ENCODE data around the gene SOX6.

The SOX6 gene

GRCh38 chr11:15977116-15977515 lies 379.2 kb downstream of the SOX6 start:
- Histone ChIP-seq H3K36me3 (ENCODE audit: control insufficient read depth, insufficient read depth, low read length) (no peaks in the 10 kb centered on the region), H3K27me3 (replicated peaks; ENCODE audit: control insufficient read depth, insufficient read depth, low read length) (no peaks in the 10 kb centered on the region), H3K4me3 (replicated peaks; ENCODE audit: low read depth, low read length) (no peak overlapping the region)
- no peak for DNase-seq (ENCODE audit: extremely low read depth, insufficient read length)
- TF ChIP-seq, protein P1, sequence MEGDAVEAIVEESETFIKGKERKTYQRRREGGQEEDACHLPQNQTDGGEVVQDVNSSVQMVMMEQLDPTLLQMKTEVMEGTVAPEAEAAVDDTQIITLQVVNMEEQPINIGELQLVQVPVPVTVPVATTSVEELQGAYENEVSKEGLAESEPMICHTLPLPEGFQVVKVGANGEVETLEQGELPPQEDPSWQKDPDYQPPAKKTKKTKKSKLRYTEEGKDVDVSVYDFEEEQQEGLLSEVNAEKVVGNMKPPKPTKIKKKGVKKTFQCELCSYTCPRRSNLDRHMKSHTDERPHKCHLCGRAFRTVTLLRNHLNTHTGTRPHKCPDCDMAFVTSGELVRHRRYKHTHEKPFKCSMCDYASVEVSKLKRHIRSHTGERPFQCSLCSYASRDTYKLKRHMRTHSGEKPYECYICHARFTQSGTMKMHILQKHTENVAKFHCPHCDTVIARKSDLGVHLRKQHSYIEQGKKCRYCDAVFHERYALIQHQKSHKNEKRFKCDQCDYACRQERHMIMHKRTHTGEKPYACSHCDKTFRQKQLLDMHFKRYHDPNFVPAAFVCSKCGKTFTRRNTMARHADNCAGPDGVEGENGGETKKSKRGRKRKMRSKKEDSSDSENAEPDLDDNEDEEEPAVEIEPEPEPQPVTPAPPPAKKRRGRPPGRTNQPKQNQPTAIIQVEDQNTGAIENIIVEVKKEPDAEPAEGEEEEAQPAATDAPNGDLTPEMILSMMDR (IDR thresholded peaks at IDR 0.05; ENCODE audit: insufficient read depth, low read length, poor library complexity, severe bottlenecking): no peak

DNA sequence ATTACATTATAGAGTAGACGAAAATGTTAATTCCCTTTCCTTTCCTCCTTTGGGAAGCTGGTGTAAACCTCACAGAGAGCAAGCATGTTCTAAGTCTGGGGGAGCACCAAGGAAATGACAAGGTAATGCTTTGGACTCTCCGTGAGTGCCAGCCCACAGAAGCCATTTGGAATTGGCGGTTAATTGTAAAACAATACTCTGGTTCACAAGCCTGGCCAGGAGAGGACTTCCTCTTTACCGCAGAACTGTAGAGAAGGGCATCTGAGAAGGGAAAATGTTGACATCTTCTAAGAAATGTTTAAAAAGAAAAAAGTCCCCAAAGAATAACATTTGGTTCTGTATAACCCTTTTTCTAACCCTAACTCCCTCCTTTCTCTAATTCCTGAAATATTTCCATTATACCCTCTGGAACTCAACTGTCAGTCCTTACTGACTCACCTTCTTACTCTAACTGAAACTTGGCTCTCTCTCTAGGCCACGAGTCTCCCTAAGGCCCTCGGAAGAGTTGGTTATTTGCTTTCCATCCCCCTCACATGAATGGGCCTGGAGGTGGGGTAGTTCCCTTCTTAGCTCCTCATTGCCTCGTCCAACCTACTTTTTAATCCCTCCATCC lies 379.8 kb downstream of the SOX6 start:
- TF ChIP-seq, protein P1 (IDR thresholded peaks at IDR 0.05; ENCODE audit: insufficient read depth, low read length, poor library complexity, severe bottlenecking): no peak
- no peaks in the 10 kb centered on the region for H3K27me3 ChIP-seq (replicated peaks; ENCODE audit: control insufficient read depth, insufficient read depth, low read length)
- H3K36me3 ChIP-seq (ENCODE audit: control insufficient read depth, insufficient read depth, low read length): no peaks in the 10 kb centered on the region
- H3K4me3 ChIP-seq (replicated peaks; ENCODE audit: low read depth, low read length): no peak overlapping the region
- no peak for DNase-seq (ENCODE audit: extremely low read depth, insufficient read length)

DNA sequence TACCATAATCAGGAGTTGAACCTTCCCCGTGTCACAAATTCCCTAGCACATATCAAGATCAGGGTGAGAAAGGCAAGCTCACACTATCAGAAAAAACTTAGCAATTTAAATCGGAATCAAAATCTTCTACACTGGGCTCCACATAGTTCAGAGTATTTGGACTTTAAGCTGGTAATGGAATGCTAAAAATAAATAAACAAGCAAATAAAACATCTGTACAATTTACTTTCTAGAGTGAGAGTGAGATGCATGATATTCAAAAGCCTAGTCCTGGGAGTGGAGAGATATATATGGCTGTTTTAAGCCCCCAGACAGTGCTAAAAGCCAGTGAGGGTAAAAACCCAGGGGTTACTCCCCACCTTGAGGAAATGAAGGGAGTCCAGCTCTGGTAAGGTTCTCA lies 380.6 kb downstream of the SOX6 start:
- Histone ChIP-seq H3K27me3 (replicated peaks; ENCODE audit: control insufficient read depth, insufficient read depth, low read length) (no peaks in the 10 kb centered on the region), H3K4me3 (replicated peaks; ENCODE audit: low read depth, low read length) (no peak overlapping the region), H3K36me3 (ENCODE audit: control insufficient read depth, insufficient read depth, low read length) (no peaks in the 10 kb centered on the region)
- TF ChIP-seq, protein P1 (IDR thresholded peaks at IDR 0.05; ENCODE audit: insufficient read depth, low read length, poor library complexity, severe bottlenecking): no peak
- no peak for DNase-seq (ENCODE audit: extremely low read depth, insufficient read length)

- no peak for DNase-seq (ENCODE audit: extremely low read depth, insufficient read length)
- no peaks in the 10 kb centered on the region for H3K36me3 ChIP-seq (ENCODE audit: control insufficient read depth, insufficient read depth, low read length)
- H3K4me3 ChIP-seq (replicated peaks; ENCODE audit: low read depth, low read length): no peak overlapping the region
- TF ChIP-seq, protein P1 (IDR thresholded peaks at IDR 0.05; ENCODE audit: insufficient read depth, low read length, poor library complexity, severe bottlenecking): no peak
- no peaks in the 10 kb centered on the region for H3K27me3 ChIP-seq (replicated peaks; ENCODE audit: control insufficient read depth, insufficient read depth, low read length)
Observed at GRCh38 chr11:15972838-15973237, 383.5 kb downstream of the SOX6 start.

DNA sequence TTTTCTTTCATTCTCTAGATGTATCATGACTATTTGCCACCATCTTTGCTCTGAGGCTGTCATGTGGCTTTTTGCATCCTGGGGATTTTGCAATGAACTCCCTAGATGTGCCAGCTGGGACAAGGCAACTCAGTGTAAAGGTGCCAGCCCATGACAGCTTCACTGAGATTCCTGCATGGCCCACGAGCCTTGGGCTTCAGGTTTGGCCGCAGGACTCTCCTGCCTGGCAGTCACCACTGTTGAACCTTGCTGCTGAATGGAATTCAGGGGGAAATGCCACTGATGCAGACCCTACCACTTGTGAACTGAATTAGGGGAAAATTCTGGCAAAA lies 385.2 kb downstream of the SOX6 start:
- no peaks in the 10 kb centered on the region for H3K36me3 ChIP-seq (ENCODE audit: control insufficient read depth, insufficient read depth, low read length)

More for the DNA sequence above, 385.2 kb downstream of the SOX6 start:
- Histone ChIP-seq H3K4me3 (replicated peaks; ENCODE audit: low read depth, low read length) (no peak overlapping the region), H3K27me3 (replicated peaks; ENCODE audit: control insufficient read depth, insufficient read depth, low read length) (no peaks in the 10 kb centered on the region)
- DNase-seq (ENCODE audit: extremely low read depth, insufficient read length): no peak
- TF ChIP-seq, protein P1 (IDR thresholded peaks at IDR 0.05; ENCODE audit: insufficient read depth, low read length, poor library complexity, severe bottlenecking): no peak

All from GM06990 (cell line).